ENCODE results near the gene ARL4A.

The ARL4A gene

GRCh38 chr7:12706900-12707536 lies 19.6 kb downstream of the ARL4A start:
- no peak for DNase-seq (ENCODE audit: insufficient read length, low spot score)
- no peak for TF ChIP-seq CTCF (IDR thresholded peaks at IDR 0.05; ENCODE audit: insufficient read depth, missing control alignments)
- no peak for FAIRE-seq

GRCh38 chr7:12708314-12708713 lies 20.9 kb downstream of the ARL4A start:
- no peak for DNase-seq (ENCODE audit: insufficient read length, low spot score)
- TF ChIP-seq CTCF (IDR thresholded peaks at IDR 0.05; ENCODE audit: insufficient read depth, missing control alignments): no peak
- no peak for FAIRE-seq

GRCh38 chr7:12709726-12710502 lies 22.5 kb downstream of the ARL4A start:
- TF ChIP-seq CTCF (IDR thresholded peaks at IDR 0.05; ENCODE audit: insufficient read depth, missing control alignments): no peak
- FAIRE-seq (no peak), DNase-seq (ENCODE audit: insufficient read length, low spot score) (no peak)

- TF ChIP-seq CTCF (IDR thresholded peaks at IDR 0.05; ENCODE audit: insufficient read depth, missing control alignments): no peak
- DNase-seq (ENCODE audit: insufficient read length, low spot score) (no peak), FAIRE-seq (no peak)
Measured at GRCh38 chr7:12711124-12711523, 23.7 kb downstream of the ARL4A start.

- TF ChIP-seq CTCF (IDR thresholded peaks at IDR 0.05; ENCODE audit: insufficient read depth, missing control alignments): no peak
- DNase-seq (ENCODE audit: insufficient read length, low spot score): no peak
- peak; percentile 41 for FAIRE-seq
Measured at GRCh38 chr7:12712236-12712635, 24.8 kb downstream of the ARL4A start.

GRCh38 chr7:12713625-12714378 lies 26.4 kb downstream of the ARL4A start:
- no peak for DNase-seq (ENCODE audit: insufficient read length, low spot score)
- no peak for FAIRE-seq
- no peak for TF ChIP-seq CTCF (IDR thresholded peaks at IDR 0.05; ENCODE audit: insufficient read depth, missing control alignments)
